ENCODE data around the gene SYAP1. TPM values are rescaled to one million over a fixed set of nuclear protein-coding genes. Genes with fewer than 3 reads are reported as not detected.
A peak's percentile ranks its signal among the peaks of the same experiment; 100 is the strongest.

Gene SYAP1
- total RNA-seq, 1 donor from 2014 or later: 18.1 TPM

DNA sequence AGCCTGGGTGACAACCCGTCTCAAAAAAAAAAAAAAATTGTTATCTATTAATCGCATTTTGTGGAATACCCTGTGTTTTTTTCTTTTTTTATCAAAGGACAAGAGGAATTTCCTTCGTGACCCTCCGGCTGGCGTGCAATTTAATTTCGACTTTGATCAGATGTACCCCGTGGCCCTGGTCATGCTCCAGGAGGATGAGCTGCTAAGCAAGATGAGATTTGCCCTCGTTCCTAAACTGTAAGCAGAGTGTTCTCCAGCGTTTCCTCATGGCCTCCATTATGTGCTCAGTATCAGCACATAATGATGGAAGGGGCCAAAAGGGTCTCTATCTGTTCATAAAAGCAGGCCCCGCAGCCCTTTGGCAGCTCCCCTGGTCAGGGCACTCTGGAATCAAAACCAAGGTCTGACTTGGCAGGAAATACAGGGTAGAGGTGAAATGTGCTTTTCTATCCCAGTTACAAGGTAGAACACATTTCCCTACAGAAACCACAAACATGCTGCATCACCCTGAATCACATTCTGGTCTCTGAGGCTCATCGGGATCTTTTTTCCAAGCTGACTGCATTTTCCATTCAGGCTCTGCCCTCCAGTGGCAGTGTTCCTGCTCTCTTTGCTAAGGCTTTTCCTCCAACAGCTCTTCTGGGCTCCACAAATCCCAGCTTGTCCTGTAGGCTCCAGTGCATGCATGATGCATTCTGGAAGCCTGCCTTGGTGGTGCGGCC, 24.4 kb downstream of the SYAP1 start:
- H3K36me3 ChIP-seq: peaks cover 45% of the 10 kb centered on the region
- TF ChIP-seq, protein P1, sequence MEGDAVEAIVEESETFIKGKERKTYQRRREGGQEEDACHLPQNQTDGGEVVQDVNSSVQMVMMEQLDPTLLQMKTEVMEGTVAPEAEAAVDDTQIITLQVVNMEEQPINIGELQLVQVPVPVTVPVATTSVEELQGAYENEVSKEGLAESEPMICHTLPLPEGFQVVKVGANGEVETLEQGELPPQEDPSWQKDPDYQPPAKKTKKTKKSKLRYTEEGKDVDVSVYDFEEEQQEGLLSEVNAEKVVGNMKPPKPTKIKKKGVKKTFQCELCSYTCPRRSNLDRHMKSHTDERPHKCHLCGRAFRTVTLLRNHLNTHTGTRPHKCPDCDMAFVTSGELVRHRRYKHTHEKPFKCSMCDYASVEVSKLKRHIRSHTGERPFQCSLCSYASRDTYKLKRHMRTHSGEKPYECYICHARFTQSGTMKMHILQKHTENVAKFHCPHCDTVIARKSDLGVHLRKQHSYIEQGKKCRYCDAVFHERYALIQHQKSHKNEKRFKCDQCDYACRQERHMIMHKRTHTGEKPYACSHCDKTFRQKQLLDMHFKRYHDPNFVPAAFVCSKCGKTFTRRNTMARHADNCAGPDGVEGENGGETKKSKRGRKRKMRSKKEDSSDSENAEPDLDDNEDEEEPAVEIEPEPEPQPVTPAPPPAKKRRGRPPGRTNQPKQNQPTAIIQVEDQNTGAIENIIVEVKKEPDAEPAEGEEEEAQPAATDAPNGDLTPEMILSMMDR (IDR thresholded peaks at IDR 0.05; ENCODE audit: borderline replicate concordance): peak; percentile 19
- no peak overlapping the region for H3K4me3 ChIP-seq
- H3K27me3 ChIP-seq (ENCODE audit: low read depth): no peaks in the 10 kb centered on the region
- no peak overlapping the region for H3K27ac ChIP-seq (replicated peaks)
- H3K9me3 ChIP-seq (replicated peaks): no peaks in the 10 kb centered on the region
- intact Hi-C loops (cut with micrococcal nuclease): no loop called here
- no peaks in the 10 kb centered on the region for H3K4me1 ChIP-seq
- no peak for DNase-seq

DNA sequence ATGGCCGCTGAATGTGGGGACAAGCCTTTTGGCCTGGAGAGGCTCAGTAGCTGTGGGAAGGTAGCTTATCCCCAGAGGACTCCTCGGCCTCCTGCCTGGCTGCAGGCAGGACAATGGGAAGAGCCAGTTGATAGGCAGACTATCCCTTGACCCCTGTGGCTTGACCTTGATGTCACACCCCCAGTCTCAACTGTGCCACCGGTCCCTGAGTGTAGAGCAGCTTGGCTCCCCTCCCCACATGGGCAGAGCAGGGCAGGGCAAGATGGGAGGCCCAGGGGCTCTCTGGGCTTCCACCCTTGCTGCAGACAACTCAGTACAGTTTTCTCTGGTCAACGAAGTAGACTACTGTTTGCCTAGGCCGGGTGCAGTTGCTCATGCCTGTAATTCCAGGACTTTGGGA, 25.7 kb downstream of the SYAP1 start:
- intact Hi-C loops (cut with micrococcal nuclease): no loop called here
- Histone ChIP-seq H3K36me3 (peaks cover 47% of the 10 kb centered on the region), H3K4me1 (no peaks in the 10 kb centered on the region), H3K4me3 (no peak overlapping the region), H3K27ac (replicated peaks) (peak overlapping the region; percentile 34), H3K27me3 (ENCODE audit: low read depth) (no peaks in the 10 kb centered on the region), H3K9me3 (replicated peaks) (no peaks in the 10 kb centered on the region)
- DNase-seq: no peak
- TF ChIP-seq, protein P1 (IDR thresholded peaks at IDR 0.05; ENCODE audit: borderline replicate concordance): no peak

DNA sequence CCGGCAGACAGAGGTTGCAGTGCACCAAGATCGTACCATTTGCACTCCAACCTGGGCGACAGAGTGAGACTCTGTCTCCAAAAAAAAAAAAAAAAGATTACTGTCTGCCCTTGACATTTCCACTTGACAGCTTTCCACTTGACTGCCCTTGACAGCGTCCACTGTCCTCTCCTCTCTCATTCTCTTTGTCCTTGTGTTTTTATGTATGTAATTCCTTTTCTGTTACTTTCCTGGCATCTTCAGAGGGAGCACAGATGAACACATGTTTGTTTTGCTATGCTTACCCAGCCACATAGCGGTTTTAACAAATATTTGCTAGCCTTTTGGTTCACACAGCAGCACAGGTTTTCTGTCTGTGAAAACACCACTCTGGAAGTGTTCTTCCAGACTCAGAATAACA, 26.2 kb downstream of the SYAP1 start:
- intact Hi-C loops (cut with micrococcal nuclease): no loop called here
- Histone ChIP-seq H3K27ac (replicated peaks) (peak overlapping the region; percentile 34), H3K4me1 (no peaks in the 10 kb centered on the region), H3K4me3 (no peak overlapping the region), H3K27me3 (ENCODE audit: low read depth) (no peaks in the 10 kb centered on the region), H3K9me3 (replicated peaks) (no peaks in the 10 kb centered on the region), H3K36me3 (peaks cover 49% of the 10 kb centered on the region)
- TF ChIP-seq, protein P1 (IDR thresholded peaks at IDR 0.05; ENCODE audit: borderline replicate concordance): no peak
- no peak for DNase-seq

DNA sequence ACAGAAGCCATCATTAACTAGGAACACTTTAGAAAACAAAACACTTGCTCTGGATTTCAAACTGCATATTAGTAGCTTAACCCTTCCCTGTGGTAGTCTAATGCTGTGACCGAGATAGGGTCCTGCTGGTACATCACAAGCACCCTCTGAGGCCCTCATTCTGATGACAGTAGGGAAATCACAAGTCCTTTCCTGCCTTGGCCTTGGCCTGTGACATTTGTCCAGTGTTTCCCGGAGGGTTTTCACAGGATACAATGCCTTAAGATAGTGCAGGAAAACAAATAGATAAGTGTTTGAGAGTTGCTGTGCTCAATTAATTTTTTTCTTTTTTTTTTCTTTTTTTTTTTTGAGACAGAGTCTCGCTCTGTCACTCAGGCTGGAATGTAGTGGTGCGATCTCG, 29.0 kb downstream of the SYAP1 start:
- no peaks in the 10 kb centered on the region for H3K4me1 ChIP-seq
- no peaks in the 10 kb centered on the region for H3K9me3 ChIP-seq (replicated peaks)
- peaks cover 36% of the 10 kb centered on the region for H3K36me3 ChIP-seq
- intact Hi-C loops (cut with micrococcal nuclease): no loop called here
- H3K27me3 ChIP-seq (ENCODE audit: low read depth): no peaks in the 10 kb centered on the region
- H3K27ac ChIP-seq (replicated peaks): no peak overlapping the region
- DNase-seq: no peak
- TF ChIP-seq, protein P1 (IDR thresholded peaks at IDR 0.05; ENCODE audit: borderline replicate concordance): no peak
- no peak overlapping the region for H3K4me3 ChIP-seq

DNA sequence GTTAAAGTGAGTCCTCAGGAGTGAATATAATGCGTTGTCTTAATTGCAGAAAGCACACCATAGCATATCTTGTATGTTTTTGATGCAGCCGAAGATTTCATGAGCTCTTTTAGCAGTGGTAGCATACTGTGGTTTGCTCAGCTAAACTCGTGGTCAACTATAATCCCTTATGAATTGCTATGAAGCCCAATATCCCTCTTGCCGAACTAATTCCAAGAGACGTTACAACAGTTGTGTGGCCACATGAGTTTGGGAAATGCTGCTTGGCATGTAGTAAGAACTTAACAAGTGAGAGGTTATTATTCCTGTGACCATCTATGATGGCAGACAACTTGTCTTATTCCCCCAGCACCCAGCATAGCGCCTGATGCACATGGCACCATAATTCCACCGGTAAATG, 30.7 kb downstream of the SYAP1 start:
- H3K27me3 ChIP-seq (ENCODE audit: low read depth): no peaks in the 10 kb centered on the region
- no peak for DNase-seq
- H3K36me3 ChIP-seq: peaks cover 26% of the 10 kb centered on the region
- no peaks in the 10 kb centered on the region for H3K9me3 ChIP-seq (replicated peaks)
- no peak overlapping the region for H3K4me3 ChIP-seq
- intact Hi-C loops (cut with micrococcal nuclease): no loop called here
- H3K27ac ChIP-seq (replicated peaks): no peak overlapping the region
- H3K4me1 ChIP-seq: no peaks in the 10 kb centered on the region
- TF ChIP-seq, protein P1 (IDR thresholded peaks at IDR 0.05; ENCODE audit: borderline replicate concordance): no peak
